Neutrophil (primary cell): ENCODE results near the gene PLEKHN1.

Experiments
- H3K27ac ChIP-seq: fragments of 200-600 bp; sonication (generic); 2 replicates; pipeline ENCODE4 v1.5.1; 2016; ENCODE audit warnings: mild to moderate bottlenecking, moderate library complexity
- H3K27me3 ChIP-seq: fragments of 200-600 bp; sonication (generic); 2 replicates; pipeline ENCODE4 v1.6.0; 2016; ENCODE audit warnings: mild to moderate bottlenecking
- H3K36me3 ChIP-seq: fragments of 200-600 bp; sonication (generic); 2 replicates; pipeline ENCODE4 v1.5.1; 2017
- H3K4me1 ChIP-seq, 2 experiments: fragments of 200-600 bp in 1 of 2; sonication (generic) in 1 of 2; 1 replicate in 1 of 2; 2 replicates in 1 of 2; pipeline versions ENCODE4 v1.5.1 to v1.6.1; 2013 to 2016; ENCODE audit warnings: low read depth in 1 of 2, low read length in 1 of 2, mild to moderate bottlenecking in 1 of 2, moderate library complexity in 1 of 2; ENCODE audit not compliant: control insufficient read depth in 1 of 2, insufficient read depth in 1 of 2
- H3K4me3 ChIP-seq, 2 experiments: fragments of 200-600 bp in 1 of 2; sonication (generic) in 1 of 2; 1 replicate in 1 of 2; 2 replicates in 1 of 2; pipeline ENCODE4 v1.5.1; 2013 to 2016; ENCODE audit warnings: low read depth in 1 of 2, low read length in 1 of 2, mild to moderate bottlenecking in 1 of 2, moderate library complexity in 1 of 2
- H3K9me3 ChIP-seq: fragments of 200-600 bp; sonication (generic); 2 replicates; pipeline ENCODE4 v1.5.1; 2016
- TF ChIP-seq, protein P1 (sequence below): fragments of 200-600 bp; sonication (generic); IDR thresholded peaks from 2 replicates; pipeline ENCODE4 v1.5.1; 2016; ENCODE audit warnings: antibody characterized with exemption

PLEKHN1 gene

DNA sequence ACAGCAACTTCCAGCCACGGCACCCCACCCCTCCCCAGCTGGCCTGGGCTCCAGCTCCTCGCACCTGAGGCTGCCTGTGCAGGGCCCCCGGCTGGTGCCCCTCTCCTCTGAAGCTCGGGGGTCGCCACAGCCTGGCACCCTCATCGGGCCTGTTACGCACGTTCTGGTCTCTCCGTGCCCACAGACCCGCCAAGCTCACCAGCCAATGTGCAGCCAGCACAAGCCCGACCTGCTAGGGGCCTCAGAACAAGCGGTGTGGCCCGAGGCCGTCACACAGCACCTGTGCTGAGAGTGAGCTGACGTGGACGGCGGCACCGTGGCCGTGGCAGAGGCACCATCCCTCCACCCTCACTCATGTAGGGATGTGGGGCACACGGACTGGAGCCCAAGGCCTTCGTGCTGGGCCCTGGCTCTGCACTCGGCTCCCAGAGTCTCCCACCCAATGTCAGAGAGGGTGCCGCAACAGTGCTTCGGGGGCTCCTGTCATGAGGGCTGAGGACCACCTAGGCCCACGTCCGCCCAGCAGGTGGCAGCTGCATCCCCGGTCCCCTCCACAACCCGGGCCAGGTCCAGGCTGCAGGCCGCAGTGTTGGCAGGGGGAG is 46.9 kb upstream of the PLEKHN1 start:
- Histone ChIP-seq H3K4me1 (peaks cover 8 to 12% of the 10 kb centered on the region in 2 experiments), H3K4me3 (no peak overlapping the region), H3K27me3 (peaks cover 75% of the 10 kb centered on the region), H3K9me3 (no peaks in the 10 kb centered on the region), H3K27ac (no peak overlapping the region), H3K36me3 (no peaks in the 10 kb centered on the region)
- TF ChIP-seq, protein P1, sequence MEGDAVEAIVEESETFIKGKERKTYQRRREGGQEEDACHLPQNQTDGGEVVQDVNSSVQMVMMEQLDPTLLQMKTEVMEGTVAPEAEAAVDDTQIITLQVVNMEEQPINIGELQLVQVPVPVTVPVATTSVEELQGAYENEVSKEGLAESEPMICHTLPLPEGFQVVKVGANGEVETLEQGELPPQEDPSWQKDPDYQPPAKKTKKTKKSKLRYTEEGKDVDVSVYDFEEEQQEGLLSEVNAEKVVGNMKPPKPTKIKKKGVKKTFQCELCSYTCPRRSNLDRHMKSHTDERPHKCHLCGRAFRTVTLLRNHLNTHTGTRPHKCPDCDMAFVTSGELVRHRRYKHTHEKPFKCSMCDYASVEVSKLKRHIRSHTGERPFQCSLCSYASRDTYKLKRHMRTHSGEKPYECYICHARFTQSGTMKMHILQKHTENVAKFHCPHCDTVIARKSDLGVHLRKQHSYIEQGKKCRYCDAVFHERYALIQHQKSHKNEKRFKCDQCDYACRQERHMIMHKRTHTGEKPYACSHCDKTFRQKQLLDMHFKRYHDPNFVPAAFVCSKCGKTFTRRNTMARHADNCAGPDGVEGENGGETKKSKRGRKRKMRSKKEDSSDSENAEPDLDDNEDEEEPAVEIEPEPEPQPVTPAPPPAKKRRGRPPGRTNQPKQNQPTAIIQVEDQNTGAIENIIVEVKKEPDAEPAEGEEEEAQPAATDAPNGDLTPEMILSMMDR = no peak

- Histone ChIP-seq H3K4me1 (peaks cover 10 to 17% of the 10 kb centered on the region in 2 experiments), H3K27me3 (peaks cover 82% of the 10 kb centered on the region), H3K4me3 (no peak overlapping the region), H3K36me3 (no peaks in the 10 kb centered on the region), H3K27ac (no peak overlapping the region), H3K9me3 (no peaks in the 10 kb centered on the region)
- TF ChIP-seq, protein P1 = no peak
These were observed 46.3 kb upstream of the PLEKHN1 start for GRCh38 chr1:920010-920409.

- H3K4me1 ChIP-seq = peaks cover 11 to 19% of the 10 kb centered on the region in 2 experiments
- H3K27ac ChIP-seq = no peak overlapping the region
- no peaks in the 10 kb centered on the region for H3K9me3 ChIP-seq
- TF ChIP-seq, protein P1 = no peak
- H3K36me3 ChIP-seq = no peaks in the 10 kb centered on the region
- peaks cover 87% of the 10 kb centered on the region for H3K27me3 ChIP-seq
- H3K4me3 ChIP-seq = no peak overlapping the region
These were observed 45.8 kb upstream of the PLEKHN1 start for GRCh38 chr1:920521-920920.

DNA sequence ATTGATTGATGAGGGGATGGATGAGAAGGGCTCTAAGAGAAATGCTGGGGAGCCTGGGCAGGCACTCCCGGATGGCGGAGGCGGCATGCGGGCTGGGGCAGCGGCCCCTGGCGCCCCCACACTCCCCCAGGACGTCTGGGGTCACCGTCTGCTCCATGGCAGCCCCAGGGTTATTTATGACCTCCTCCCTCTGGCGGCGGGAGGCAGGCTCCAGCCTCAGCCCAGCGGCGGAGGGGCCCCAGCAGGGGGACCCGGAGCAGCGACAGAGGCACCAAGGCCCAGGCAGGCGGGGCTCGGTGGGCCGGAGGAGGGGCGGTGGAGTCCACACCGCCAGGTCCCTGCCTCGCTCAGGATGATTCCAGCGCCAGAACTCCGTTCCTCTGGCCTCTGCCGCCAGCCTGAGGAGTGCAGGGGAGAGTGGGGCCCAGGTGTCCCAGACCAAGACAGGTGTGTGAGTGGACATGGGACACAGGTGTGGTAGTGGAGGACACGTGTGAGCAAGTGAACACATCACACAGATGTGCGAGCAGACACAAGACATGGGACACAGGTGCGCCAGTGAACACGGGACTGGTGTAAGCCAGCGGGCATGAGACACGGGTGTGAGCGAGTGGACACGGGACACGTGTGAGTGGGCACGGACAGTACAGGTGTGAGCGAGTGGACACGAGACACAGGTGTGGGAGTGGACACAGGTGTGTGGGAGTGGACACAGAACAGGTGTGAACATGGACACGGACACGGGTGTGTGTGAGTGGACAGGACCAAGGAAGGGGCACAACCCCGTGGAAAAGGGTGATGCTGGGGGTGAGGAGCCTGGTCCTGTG is 45.1 kb upstream of the PLEKHN1 start:
- Histone ChIP-seq H3K4me3 (no peak overlapping the region), H3K27ac (no peak overlapping the region), H3K9me3 (no peaks in the 10 kb centered on the region), H3K27me3 (peaks cover 88% of the 10 kb centered on the region), H3K36me3 (no peaks in the 10 kb centered on the region), H3K4me1 (peaks cover 11 to 19% of the 10 kb centered on the region in 2 experiments)
- TF ChIP-seq, protein P1 = no peak

DNA sequence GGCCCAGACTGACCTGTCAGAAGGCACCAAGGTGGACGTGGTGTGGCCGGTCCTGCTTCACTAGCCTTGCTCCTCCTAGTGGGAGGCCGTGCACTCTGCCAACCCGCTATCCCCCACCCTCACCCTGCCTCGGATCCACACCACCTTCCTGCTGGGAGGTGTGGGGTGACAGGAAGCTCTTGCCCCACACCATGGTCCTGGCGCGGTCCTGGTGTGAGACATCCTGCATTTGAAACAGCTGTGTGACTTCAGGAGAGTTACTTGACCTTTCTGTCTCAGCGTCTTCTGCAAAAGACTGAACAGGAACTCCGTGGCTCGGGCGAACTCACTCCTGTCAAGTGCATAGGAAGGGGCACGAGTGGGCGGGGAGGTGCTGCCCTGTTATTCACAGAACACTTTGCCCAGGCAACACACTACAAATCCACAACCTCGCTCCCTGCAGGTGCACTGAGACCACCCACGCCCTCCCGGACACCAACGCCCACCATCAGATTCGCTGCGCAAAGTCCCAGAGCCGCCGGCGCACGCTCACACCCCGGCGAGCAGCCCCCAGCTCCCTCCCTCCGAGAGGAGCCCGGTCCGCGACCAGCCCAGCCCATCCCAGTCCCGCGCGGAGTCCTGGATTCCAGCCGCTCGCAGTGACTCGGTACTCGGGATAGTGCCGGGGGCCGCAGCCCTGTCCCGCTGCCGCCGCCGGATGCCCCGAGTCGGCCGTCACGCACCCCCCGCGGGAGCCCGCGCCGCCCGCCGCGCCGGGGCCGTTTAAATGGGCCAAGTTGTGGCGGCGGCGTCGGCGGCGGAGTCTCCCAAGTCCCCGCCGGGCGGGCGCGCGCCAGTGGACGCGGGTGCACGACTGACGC is 42.9 kb upstream of the PLEKHN1 start, which contains the start of gene SAMD11:
Gene SAMD11 (plus strand): TSS at position 793 of the 860 bp plus-strand sequence. CDS start 509 bp downstream, outside the sequence.
- H3K27ac ChIP-seq = no peak within 1 kb of the TSS
- H3K4me3 ChIP-seq = no peak within 1 kb of the TSS
- peaks cover 90% of the 10 kb centered on the region for H3K27me3 ChIP-seq

More for the DNA sequence above, 42.9 kb upstream of the PLEKHN1 start, which contains the start of gene SAMD11:
- Histone ChIP-seq H3K36me3 (no peaks in the 10 kb centered on the region), H3K9me3 (no peaks in the 10 kb centered on the region), H3K4me1 (peaks cover 11 to 19% of the 10 kb centered on the region in 2 experiments)
- TF ChIP-seq, protein P1 = no peak
